ENCODE measurements around the gene GRIN2A.

GRIN2A gene

GRCh38 chr16:10027553-10027952 lies 154.7 kb downstream of the GRIN2A start:
- no peak for DNase-seq

GRCh38 chr16:10026593-10026992 lies 155.6 kb downstream of the GRIN2A start:
- DNase-seq, result no peak

GRCh38 chr16:10022098-10022497 lies 160.1 kb downstream of the GRIN2A start:
- DNase-seq, result no peak

GRCh38 chr16:10020866-10021265 lies 161.4 kb downstream of the GRIN2A start:
- no peak for DNase-seq

GRCh38 chr16:10016752-10017151 lies 165.5 kb downstream of the GRIN2A start:
- no peak for DNase-seq

DNA sequence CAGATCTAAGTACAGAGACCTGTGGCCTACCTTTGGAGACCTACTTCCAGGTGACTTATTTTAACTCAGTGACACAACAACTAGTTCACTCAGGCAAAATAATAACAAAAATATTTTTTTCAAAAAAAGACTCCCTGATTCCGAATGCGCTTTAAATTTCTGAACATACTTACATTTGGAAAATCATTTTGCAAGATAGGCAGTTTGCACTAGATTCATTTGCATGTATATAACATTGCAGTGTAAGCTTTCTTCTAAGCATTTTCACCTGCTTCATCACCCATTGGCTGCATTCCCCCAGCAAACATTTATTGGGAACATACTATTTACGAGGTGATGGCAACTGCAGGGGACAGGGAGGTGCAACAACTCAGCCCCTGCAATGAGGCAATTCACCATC lies 166.8 kb downstream of the GRIN2A start:
- no peak for DNase-seq

- DNase-seq, result peak; percentile 38
Measured at GRCh38 chr16:10013774-10014173, 168.5 kb downstream of the GRIN2A start.

GRCh38 chr16:10013364-10013763 lies 168.9 kb downstream of the GRIN2A start:
- no peak for DNase-seq

GRCh38 chr16:10009684-10010083 lies 172.5 kb downstream of the GRIN2A start:
- no peak for DNase-seq

- DNase-seq, result no peak
Measured at GRCh38 chr16:10003486-10003885, 178.7 kb downstream of the GRIN2A start.

- DNase-seq, result no peak
Measured at GRCh38 chr16:10001258-10001775, 180.9 kb downstream of the GRIN2A start.

- no peak for DNase-seq
Measured at GRCh38 chr16:9996221-9996620, 186.0 kb downstream of the GRIN2A start.

DNA sequence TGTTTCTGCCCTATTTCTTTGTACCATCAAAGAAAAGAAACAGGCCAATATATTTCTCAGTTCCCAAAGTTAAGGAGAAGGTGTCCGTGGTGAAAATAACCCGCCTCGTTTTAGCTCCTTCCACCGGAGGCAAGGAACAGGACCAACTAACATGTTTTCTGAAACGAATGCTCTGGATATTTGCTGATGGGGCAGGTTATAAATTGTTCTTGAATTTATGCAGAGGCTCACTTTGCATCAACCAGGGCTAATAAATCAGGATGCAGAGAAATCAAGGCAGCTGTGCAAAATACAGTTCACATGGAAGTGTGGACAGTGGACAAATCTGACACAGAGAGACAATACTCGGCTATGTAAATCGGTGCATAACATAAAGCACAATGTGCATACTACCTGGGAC lies 189.8 kb downstream of the GRIN2A start:
- DNase-seq, result no peak

DNA sequence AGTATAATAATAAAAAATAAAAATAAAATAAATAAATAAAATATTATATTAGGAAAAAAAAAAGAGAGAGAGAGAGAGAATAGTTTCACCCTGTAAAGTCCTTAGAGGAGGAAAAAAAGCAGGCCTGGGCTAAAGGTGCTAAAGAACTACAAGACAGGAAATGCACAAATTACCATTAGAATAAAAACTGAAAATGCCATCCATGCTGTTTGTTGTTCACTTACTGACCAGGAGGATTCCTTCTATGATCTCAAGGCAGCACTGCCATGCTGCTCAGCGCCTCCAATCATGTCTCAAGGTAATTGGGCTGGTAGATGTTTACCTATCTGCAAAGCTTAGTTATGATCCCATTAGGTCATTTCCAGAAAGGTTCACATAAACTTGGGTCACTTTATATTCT lies 201.2 kb downstream of the GRIN2A start:
- DNase-seq, result no peak

DNA sequence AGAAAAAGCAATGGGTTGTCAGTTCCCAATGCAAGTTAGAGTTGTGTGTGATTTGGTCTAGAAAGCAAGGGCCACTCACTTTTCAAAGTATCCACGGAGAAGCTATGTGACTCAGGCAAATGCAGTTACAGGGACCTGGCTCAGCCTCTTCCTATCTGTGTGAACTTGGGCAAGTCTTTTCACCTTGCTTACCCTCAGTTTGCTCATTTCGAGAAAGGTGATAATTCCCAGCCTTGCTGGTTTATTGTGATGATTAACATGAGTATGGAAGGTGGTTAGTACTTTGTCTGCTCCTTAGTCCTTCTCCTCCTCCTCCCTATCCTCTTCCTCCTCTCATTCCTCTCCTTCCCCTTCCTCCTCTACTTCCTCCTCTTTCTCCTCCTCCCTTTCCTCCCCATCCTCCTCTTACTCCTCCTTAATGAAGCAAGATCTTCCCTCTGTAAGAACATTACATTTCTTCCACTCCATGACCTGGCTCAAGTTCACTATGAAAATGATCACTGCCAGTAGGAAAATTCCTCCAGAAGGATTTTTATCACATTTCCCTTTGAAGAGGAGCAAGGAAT lies 204.0 kb downstream of the GRIN2A start:
- no peak for DNase-seq

DNA sequence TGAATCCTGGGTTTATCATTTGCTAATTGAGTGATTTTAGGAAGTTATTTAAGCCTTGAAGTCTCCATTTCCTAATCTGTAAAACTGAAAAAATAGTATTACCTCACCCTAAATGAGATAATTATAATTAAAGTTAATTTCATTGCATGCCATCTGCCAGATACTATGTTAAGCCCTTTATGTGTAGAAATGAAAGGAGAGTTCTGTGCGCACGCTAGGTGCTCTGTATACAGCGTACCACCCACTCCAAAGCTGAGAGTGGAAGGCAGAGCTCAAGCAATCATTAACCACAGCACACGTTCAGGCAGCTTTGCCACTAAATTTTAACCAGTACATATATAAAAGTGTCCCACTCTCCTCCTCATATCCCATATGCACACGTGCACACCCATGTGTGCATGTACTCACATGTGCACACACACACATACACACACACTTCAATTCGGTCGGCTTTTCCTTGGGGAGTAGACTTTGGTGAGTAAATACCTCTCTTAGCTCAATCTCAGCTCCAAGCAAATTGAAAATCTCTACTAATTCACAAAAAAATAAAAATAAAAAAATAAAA lies 204.8 kb downstream of the GRIN2A start:
- no peak for DNase-seq

DNA sequence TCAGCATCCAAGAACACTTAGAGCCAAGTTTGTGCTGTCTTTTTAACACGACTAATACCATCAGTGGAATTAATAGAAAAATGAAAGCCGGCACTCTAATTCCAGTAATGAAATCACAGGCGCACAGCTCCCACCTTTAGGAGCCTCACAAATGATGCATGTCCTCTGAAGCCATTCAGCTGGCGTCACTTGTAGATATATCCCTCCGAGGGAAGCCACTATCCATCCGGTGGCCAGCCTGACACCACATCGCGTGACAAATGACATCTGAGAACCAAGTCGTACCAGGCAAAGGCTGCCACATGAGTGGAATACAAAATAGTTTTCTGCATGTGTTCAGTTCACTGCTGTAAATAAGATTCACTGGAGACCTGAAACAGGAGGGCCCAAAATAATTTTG lies 205.6 kb downstream of the GRIN2A start:
- no peak for DNase-seq

GRCh38 chr16:9971907-9972306 lies 210.3 kb downstream of the GRIN2A start:
- DNase-seq, result no peak

DNA sequence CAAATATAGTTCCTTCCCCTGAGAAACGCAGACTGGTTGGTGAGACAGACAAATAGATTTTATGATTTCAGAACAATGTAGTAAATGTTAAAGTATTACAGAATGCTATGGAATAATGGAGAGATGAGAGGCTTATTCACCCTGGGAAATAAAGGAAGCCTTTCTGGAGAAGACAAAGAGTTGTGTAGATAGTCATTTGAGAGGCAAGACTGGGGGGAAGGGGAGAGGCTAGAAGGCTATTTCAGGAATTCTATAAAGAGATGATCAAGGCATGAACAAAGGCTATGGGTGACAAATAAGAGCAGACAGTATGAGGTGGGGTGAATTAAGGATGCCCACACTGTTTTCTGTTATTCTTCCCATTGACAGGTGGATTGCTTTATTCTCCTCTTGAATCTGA lies 211.4 kb downstream of the GRIN2A start:
- no peak for DNase-seq

DNA sequence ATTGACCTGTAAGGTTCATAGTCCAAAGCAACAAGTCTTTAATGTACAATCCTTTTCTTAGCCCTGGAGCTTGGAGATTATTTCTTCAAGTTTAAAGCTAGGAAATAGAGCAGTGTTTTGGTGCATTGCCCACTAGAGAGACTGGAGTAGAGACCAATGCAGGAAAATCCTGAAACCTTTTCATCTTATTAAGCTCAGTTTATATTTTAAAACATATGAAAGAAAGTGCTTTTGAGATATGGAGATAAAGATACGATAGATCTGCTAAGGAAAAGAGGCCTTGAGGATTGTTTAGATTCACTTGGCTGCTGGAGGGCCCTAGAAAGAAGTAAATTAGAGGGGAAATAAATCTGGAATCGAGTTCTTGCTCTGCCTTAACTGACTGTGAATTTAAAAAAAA lies 212.0 kb downstream of the GRIN2A start:
- DNase-seq, result no peak

DNA sequence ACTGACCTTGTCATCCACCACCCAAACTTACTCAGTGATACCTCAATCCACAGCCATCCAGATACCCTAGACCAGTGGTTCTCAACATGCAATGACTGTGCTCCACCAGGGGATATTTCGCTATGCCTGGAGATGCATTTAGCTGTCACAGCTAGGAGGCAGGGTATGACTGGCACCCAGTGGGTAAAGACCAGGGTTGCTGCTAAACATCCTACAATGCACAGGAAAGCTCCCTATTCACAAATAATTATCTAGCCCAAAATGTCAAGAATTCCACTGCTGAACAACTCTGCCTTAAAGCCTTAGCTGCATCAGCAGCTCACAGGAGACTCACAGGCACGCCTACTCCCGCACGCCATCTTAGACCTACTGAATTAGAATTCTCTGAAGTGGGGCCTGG lies 212.6 kb downstream of the GRIN2A start:
- no peak for DNase-seq

GRCh38 chr16:9966569-9967157 lies 215.6 kb downstream of the GRIN2A start:
- peak; percentile 5 for DNase-seq

GRCh38 chr16:9965079-9965478 lies 217.1 kb downstream of the GRIN2A start:
- DNase-seq, result no peak

DNA sequence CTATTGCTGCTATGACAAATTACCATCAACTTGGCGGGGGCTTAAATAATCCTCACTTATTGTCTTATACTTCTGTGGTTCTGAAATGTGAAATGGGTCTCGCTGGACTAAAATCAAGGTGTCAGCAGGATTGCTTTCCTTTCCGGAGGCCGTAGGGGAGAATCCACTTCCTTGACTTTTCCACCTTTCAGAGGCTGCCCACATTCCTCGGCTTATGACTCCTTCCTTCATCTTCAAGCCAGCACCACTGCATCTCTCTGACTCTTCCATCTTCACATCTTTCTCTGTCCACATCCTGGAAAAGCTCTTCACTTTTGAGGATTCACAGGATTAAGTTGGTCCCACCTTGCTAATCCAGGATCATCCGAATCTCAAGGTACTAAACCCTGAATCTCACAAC lies 217.8 kb downstream of the GRIN2A start:
- no peak for DNase-seq

DNA sequence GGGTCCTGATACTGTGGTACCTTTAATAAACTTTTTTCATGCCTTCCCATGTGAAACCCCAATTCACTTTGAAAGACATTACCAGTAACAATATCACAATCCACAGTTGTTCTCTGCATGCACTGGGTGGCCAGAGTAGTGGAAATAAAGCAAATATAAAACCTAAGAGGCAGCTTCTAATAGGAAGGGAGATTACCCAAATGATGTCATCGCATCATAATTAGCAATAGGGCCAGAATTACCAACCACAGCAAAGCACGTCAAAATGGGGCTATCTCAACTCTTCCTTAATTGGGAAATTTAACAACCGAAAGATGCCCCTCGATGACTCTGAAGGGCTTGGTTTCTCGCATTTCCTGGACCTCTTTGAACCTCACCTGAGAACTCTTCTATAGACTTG lies 224.8 kb downstream of the GRIN2A start:
- no peak for DNase-seq

All from MV-4-11 (cell line).